ENCODE results near the gene DGCR6L. TPM values are rescaled to one million over a fixed set of nuclear protein-coding genes. Genes with fewer than 3 reads are reported as not detected.
"Not testable (repeated sequence)": the region's sequence is repeated elsewhere in the genome, so short reads cannot be mapped to it uniquely, and the experiment has no call there.

The DGCR6L gene
- total RNA-seq, 1 experiment from 2014 or later: 68.5 TPM

GRCh38 chr22:20304646-20305045 is 15.2 kb downstream of the DGCR6L start:
- no peak for ATAC-seq
- Mint-ChIP-seq H3K36me3 (no peaks in the 10 kb centered on the region), H3K27me3 (ENCODE audit: low read depth) (peaks cover 28% of the 10 kb centered on the region), H3K4me1 (no peaks in the 10 kb centered on the region), H3K4me3 (no peak overlapping the region), H3K27ac (no peak overlapping the region), H3K9me3 (no peaks in the 10 kb centered on the region)
- ChIA-PET POLR2A (no interaction called here), CTCF (interaction anchor here (0.7 kb wide), 2 partner anchors 77 to 1324 kb away, joined by 5 read pairs; no protein-coding TSS in a partner anchor)
- DNase-seq (ENCODE audit: low spot score): no peak
- no peak for TF ChIP-seq CREM (CRISPR knock-in tag; IDR thresholded peaks at IDR 0.05)
- TF ChIP-seq ATF1 (CRISPR knock-in tag; IDR thresholded peaks at IDR 0.05): no peak
- TF ChIP-seq ZNF425 (CRISPR knock-in tag; conservative IDR thresholded peaks at IDR 0.05): no peak
- no peak for TF ChIP-seq GRHL2 (CRISPR knock-in tag; IDR thresholded peaks at IDR 0.05; ENCODE audit: insufficient replicate concordance, severe bottlenecking)
- no peak for TF ChIP-seq ZNF232 (CRISPR knock-in tag; IDR thresholded peaks at IDR 0.05)
- no peak for TF ChIP-seq JAZF1 (CRISPR knock-in tag; IDR thresholded peaks at IDR 0.05)
- no peak for TF ChIP-seq ZNF671 (CRISPR knock-in tag; IDR thresholded peaks at IDR 0.05)
- no peak for TF ChIP-seq GTF2I (CRISPR knock-in tag; conservative IDR thresholded peaks at IDR 0.05)
- no peak for TF ChIP-seq USF2 (CRISPR knock-in tag; IDR thresholded peaks at IDR 0.05)
- TF ChIP-seq MXD4 (CRISPR knock-in tag; IDR thresholded peaks at IDR 0.05; ENCODE audit: borderline replicate concordance): no peak
- no peak for TF ChIP-seq ZNF532 (CRISPR knock-in tag; IDR thresholded peaks at IDR 0.05; ENCODE audit: borderline replicate concordance)
- no peak for TF ChIP-seq NFE2L1 (CRISPR knock-in tag; IDR thresholded peaks at IDR 0.05)
- no peak for TF ChIP-seq CBFB (CRISPR knock-in tag; IDR thresholded peaks at IDR 0.05; ENCODE audit: low read depth)
- no peak for TF ChIP-seq ZSCAN18 (CRISPR knock-in tag; IDR thresholded peaks at IDR 0.05)
- TF ChIP-seq HMGA2 (CRISPR knock-in tag; IDR thresholded peaks at IDR 0.05): no peak
- TF ChIP-seq FOXP4 (CRISPR knock-in tag; IDR thresholded peaks at IDR 0.05): no peak
- no peak for TF ChIP-seq MAX (CRISPR knock-in tag; IDR thresholded peaks at IDR 0.05)

GRCh38 chr22:20303229-20303534 is 16.7 kb downstream of the DGCR6L start:
- DNase-seq (ENCODE audit: low spot score); H3K4me1 Mint-ChIP-seq; H3K36me3 Mint-ChIP-seq; H3K4me3 Mint-ChIP-seq; H3K9me3 Mint-ChIP-seq; ATAC-seq; POLR2A ChIA-PET; H3K27ac Mint-ChIP-seq: not testable (repeated sequence)
- CTCF ChIA-PET: interaction anchor here (0.6 kb wide), 1 partner anchor 14 kb away, joined by 3 read pairs; no protein-coding TSS in a partner anchor
- H3K27me3 Mint-ChIP-seq (ENCODE audit: low read depth): peaks cover 33% of the 10 kb centered on the region

All from WTC11 (cell line).